Measurements from ENCODE around the gene NEURL1. TPM values are rescaled to one million over a fixed set of nuclear protein-coding genes. Genes with fewer than 3 reads are reported as not detected.
"Not testable (repeated sequence)": the region's sequence is repeated elsewhere in the genome, so short reads cannot be mapped to it uniquely, and the experiment has no call there.

The NEURL1 gene
- total RNA-seq, 1 donor from 2014 or later = 0.54 TPM

- H3K27me3 Mint-ChIP-seq (ENCODE audit: low read depth) = peaks cover 22% of the 10 kb centered on the region
- no peak for DNase-seq (ENCODE audit: low spot score in 2 of 2, unreplicated experiment in 2 of 2)
- peaks cover 5% of the 10 kb centered on the region for H3K9me3 Mint-ChIP-seq
- TF ChIP-seq CTCF (IDR thresholded peaks at IDR 0.05; ENCODE audit: unreplicated experiment) = no peak
- no peaks in the 10 kb centered on the region for H3K36me3 Mint-ChIP-seq
- H3K27ac Mint-ChIP-seq = no peak overlapping the region
- no peak overlapping the region for H3K4me3 Mint-ChIP-seq
- no peaks in the 10 kb centered on the region for H3K4me1 Mint-ChIP-seq
Measured at GRCh38 chr10:103519798-103520197, 26.3 kb downstream of the NEURL1 start.

- not testable (repeated sequence) for H3K4me3 Mint-ChIP-seq; H3K36me3 Mint-ChIP-seq; H3K4me1 Mint-ChIP-seq; DNase-seq (ENCODE audit: low spot score in 2 of 2, unreplicated experiment in 2 of 2); H3K27ac Mint-ChIP-seq
- Mint-ChIP-seq H3K27me3 (ENCODE audit: low read depth) (peaks cover 18% of the 10 kb centered on the region), H3K9me3 (peaks cover 12% of the 10 kb centered on the region)
Measured at GRCh38 chr10:103522006-103522405, 28.5 kb downstream of the NEURL1 start.

GRCh38 chr10:103523683-103524082 is 30.2 kb downstream of the NEURL1 start:
- Mint-ChIP-seq H3K4me3 (no peak overlapping the region), H3K27ac (no peak overlapping the region), H3K27me3 (ENCODE audit: low read depth) (peaks cover 14% of the 10 kb centered on the region), H3K9me3 (peaks cover 12% of the 10 kb centered on the region), H3K36me3 (no peaks in the 10 kb centered on the region), H3K4me1 (no peaks in the 10 kb centered on the region)
- no peak for TF ChIP-seq CTCF (IDR thresholded peaks at IDR 0.05; ENCODE audit: unreplicated experiment)
- DNase-seq (ENCODE audit: low spot score in 2 of 2, unreplicated experiment in 2 of 2) = no peak

- H3K36me3 Mint-ChIP-seq = no peaks in the 10 kb centered on the region
- H3K4me3 Mint-ChIP-seq = no peak overlapping the region
- H3K27ac Mint-ChIP-seq = no peak overlapping the region
- H3K27me3 Mint-ChIP-seq (ENCODE audit: low read depth) = peaks cover 13% of the 10 kb centered on the region
- peaks cover 23% of the 10 kb centered on the region for H3K9me3 Mint-ChIP-seq
- no peak for DNase-seq (ENCODE audit: low spot score in 2 of 2, unreplicated experiment in 2 of 2)
- no peak for TF ChIP-seq CTCF (IDR thresholded peaks at IDR 0.05; ENCODE audit: unreplicated experiment)
- H3K4me1 Mint-ChIP-seq = no peaks in the 10 kb centered on the region
Measured at GRCh38 chr10:103525901-103526300, 32.4 kb downstream of the NEURL1 start.

GRCh38 chr10:103527476-103527875 is 34.0 kb downstream of the NEURL1 start:
- H3K27ac Mint-ChIP-seq; H3K4me1 Mint-ChIP-seq; DNase-seq (ENCODE audit: low spot score in 2 of 2, unreplicated experiment in 2 of 2); H3K4me3 Mint-ChIP-seq; H3K36me3 Mint-ChIP-seq: not testable (repeated sequence)
- peaks cover 27% of the 10 kb centered on the region for H3K9me3 Mint-ChIP-seq
- H3K27me3 Mint-ChIP-seq (ENCODE audit: low read depth) = peaks cover 13% of the 10 kb centered on the region

GRCh38 chr10:103528549-103528948 is 35.0 kb downstream of the NEURL1 start:
- no peaks in the 10 kb centered on the region for H3K36me3 Mint-ChIP-seq
- DNase-seq (ENCODE audit: low spot score in 2 of 2, unreplicated experiment in 2 of 2) = no peak
- no peak overlapping the region for H3K27ac Mint-ChIP-seq
- H3K27me3 Mint-ChIP-seq (ENCODE audit: low read depth) = peaks cover 12% of the 10 kb centered on the region
- no peaks in the 10 kb centered on the region for H3K4me1 Mint-ChIP-seq
- no peak overlapping the region for H3K4me3 Mint-ChIP-seq
- TF ChIP-seq CTCF (IDR thresholded peaks at IDR 0.05; ENCODE audit: unreplicated experiment) = no peak
- peaks cover 28% of the 10 kb centered on the region for H3K9me3 Mint-ChIP-seq

- Mint-ChIP-seq H3K36me3 (peaks cover 3% of the 10 kb centered on the region), H3K9me3 (peaks cover 35% of the 10 kb centered on the region), H3K27me3 (ENCODE audit: low read depth) (peaks cover 10% of the 10 kb centered on the region), H3K27ac (no peak overlapping the region), H3K4me3 (no peak overlapping the region), H3K4me1 (no peaks in the 10 kb centered on the region)
- no peak for TF ChIP-seq CTCF (IDR thresholded peaks at IDR 0.05; ENCODE audit: unreplicated experiment)
- DNase-seq (ENCODE audit: low spot score in 2 of 2, unreplicated experiment in 2 of 2) = no peak
Measured at GRCh38 chr10:103529539-103529938, 36.0 kb downstream of the NEURL1 start.

Measured in mesothelial cell of epicardium (in vitro differentiated cells).